ENCODE measurements around the gene PDCD4.

Gene PDCD4

DNA sequence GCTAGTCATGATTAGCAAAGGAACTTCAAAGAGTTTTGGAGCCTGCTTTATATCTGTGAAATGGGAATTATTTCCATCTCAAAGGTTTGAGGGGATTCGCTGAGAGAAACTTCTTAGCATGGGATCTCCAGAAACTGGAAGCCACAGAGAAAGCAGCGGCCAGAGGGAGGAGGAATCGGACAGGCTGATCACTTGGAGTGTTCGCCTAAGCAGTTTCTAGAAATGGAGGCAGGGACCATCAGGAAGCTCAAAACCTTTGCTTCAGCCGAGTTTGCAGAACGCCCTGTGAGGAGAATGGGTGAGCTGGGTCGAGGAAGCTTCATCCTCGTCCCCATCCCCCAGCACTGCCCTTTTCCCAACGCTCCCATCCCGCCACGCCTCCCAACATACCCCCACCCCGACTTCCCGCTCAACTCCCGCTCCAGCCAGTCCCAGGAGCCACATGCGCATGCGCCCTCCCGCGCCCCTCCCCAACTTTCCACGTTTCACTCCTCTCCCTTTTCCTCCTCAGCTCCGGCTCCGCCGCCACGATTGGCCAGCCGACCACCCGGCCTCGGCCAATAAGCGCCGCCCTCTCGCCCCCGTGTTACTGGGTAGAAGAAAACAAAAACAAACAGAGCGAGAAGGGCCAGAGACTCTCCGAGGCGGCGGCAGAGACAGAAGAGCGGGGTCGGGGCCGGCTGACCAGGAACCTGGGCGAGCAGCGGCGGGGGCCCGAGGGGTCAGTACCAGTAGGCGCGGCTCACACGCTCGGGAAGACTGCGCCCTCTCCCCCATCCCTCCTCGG, at the start of gene PDCD4:
Gene PDCD4 (plus strand): TSS at position 631 of the 787 bp plus-strand sequence. CDS start 4,100 bp downstream, outside the sequence.
- DNase-seq, result peak; percentile 84 to 95 (median 89)

- DNase-seq, result no peak
Observed at GRCh38 chr10:110822035-110822711, 49.6 kb upstream of the PDCD4 start.

- no peak for DNase-seq
Observed at GRCh38 chr10:110822712-110823311, 48.9 kb upstream of the PDCD4 start.

- DNase-seq, result no peak
Observed at GRCh38 chr10:110824152-110824441, 47.6 kb upstream of the PDCD4 start.

DNA sequence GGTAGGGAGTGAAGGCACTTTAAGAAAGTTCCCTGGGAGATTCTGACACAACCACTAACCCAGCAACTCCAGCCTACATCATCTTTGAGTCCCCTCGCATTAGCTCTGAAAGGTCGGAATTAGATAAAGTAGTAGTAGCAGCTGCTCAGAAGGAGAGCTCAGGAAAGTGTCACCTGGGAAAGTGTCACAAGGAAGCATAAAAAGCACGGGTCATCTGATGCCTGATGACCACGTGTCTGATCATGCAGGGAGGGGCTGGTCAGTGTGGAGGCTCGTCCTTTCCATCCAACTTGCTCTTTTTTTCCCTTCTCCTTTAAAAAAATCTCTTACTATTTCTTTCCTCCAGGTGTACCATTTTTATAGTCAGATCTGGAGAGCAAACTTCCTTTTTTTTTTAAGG, 47.1 kb upstream of the PDCD4 start:
- no peak for DNase-seq

DNA sequence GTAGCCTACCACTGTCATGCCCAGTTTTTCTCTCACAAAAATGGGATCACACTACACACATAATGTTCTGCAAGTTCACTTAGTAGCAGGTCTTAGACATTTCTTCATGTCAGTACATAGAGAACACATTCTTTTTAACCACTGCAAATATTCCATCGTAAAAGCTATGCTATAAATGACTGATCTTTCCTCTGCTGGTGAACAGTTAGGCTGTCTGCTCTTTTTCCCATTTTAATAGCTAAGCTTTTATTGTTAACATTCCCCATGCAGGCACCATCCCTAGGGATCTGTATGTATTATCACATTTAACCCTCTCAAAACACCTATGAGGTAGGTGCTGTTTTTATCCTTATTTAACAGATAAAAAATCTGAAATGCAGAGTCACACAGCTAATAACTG, 46.2 kb upstream of the PDCD4 start:
- no peak for DNase-seq

DNA sequence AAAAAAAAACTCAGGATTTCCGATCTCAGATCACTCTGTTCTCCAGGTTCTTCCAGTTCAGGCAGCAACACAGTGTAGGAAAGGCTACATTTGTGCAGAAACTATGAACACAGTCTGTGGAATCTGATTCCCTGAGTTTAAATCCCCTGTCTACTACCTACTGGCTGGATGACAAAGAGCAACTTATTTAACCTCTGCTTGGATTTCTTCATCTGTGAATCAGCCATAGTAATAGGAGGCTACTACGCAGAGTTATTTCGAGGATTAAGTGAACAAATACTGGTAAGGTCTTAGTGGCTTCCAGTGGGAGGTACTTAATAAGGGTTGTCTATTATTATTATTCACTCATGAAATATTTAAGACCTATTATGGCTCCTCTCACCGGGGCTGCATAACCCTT, 44.3 kb upstream of the PDCD4 start:
- DNase-seq, result no peak

DNA sequence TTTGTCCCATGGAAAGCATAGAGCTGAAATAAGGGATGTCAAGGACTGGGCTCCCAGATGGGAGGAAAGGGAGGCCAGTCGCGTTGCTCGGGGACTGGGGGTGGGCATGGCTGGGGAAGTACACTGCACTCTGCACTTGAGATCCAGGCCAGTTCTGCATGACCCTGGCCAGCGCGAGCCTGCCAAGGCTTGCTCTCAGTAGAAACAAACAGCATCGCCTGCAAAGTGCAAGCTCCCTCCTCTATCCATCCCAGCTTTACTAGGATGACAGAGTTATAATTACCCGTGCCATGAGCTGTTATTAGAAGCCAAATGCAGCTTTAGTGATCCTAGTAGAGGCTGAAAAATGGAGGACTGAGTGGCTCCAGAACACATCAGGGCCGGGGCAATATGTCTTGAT, 43.9 kb upstream of the PDCD4 start:
- DNase-seq, result no peak

GRCh38 chr10:110828525-110828924, 43.2 kb upstream of the PDCD4 start:
- no peak for DNase-seq

GRCh38 chr10:110829721-110830410, 41.9 kb upstream of the PDCD4 start:
- DNase-seq, result no peak

DNA sequence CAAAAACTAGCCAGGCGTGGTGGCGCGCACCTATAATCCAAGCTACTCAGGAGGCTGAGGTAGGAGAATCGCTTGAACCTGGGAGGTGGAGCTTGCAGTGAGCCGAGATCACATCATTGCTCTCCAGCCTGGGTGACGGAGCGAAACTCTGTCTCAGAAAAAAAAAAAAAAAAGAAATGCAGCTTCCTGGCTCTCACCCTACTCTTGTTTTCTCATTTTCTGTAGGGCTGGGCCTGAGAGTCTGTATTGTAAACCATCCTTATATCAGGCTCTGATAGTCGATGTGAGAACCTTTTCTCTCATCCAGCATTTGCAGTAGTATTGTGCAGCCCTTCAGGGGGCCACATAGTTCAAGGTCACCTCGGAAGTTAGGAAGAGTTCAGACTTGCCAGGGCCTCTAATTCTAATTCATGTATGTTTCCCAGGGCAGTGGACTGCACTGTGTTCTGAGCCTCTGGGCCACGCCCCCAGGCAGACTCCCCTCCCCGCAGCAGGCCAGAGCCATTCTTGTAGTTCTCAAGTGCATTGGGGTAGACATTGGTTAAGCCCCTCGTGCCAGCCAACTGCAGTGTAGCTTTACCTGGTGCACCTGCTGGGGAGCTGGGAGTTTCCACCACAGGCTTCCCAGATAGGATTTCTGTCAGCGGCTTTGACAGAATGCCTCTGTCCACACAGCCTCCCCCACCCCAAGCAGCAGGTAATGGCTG, 38.3 kb upstream of the PDCD4 start:
- peak in 3 of 6 experiments; percentile 6 to 36 (median 35) for DNase-seq

DNA sequence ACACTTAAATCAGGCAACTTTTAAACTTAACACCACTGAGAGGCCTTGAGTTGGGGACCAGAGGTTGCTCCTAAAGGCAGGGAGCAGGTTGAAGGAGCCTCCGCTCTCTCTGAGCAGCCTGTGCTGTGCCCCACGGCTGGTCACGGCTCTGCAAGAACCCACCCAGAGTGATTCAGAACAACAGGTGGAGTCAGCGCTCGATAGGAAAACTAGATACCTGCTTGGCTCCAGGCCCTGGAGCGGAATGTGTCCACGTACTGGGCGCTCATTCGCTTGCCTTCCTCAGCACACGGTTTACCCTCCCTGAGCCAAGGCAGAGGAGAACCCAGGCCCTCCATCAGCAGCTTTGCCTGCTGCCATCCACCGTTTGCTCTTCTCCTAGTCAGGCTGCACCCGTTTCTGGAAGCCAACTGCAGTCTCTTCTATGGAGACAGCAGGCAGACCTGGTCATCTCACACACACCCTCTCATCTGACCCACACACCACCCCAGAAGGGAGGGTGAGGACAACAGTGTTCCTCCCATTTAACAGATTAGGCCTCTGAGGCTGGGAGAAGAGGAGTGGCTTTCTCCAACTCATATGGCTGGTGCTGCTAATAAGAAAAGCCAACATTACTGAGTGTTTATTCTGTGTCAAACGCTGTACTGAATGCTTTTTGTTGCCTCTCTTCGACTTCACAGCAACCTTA, 37.6 kb upstream of the PDCD4 start:
- DNase-seq, result no peak

- DNase-seq, result peak; percentile 24 to 71 (median 51)
Observed at GRCh38 chr10:110834629-110835301, 37.0 kb upstream of the PDCD4 start.

- DNase-seq, result no peak
Observed at GRCh38 chr10:110835841-110836240, 35.9 kb upstream of the PDCD4 start.

GRCh38 chr10:110836706-110837105, 35.0 kb upstream of the PDCD4 start:
- no peak for DNase-seq

GRCh38 chr10:110837418-110838171, 34.1 kb upstream of the PDCD4 start:
- no peak for DNase-seq

- no peak for DNase-seq
Observed at GRCh38 chr10:110840225-110840922, 31.4 kb upstream of the PDCD4 start.

DNA sequence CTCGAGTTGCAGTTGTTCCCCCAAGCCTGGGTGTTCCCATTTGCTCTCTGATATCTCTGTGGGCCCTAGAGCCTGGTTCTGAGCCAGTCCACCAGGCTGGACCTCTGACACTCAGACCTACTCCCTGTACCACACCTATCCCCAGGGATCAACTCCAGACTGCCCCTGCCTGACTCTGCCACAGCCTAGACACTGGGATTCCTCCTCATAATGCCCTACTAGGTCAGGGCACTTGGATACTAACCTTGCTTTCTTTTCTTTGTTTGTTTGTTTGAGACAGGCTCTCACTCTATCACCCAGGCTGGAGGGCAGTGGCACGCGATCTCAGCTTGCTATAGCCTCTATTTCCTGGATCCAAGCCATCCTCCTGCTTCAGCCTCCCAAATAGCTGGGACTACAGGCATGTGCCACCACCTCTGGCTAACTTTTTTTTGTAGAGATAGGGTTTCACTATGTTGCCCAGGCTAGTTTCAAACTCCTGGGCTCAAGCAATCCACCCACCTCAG, 30.8 kb upstream of the PDCD4 start:
- DNase-seq, result no peak

DNA sequence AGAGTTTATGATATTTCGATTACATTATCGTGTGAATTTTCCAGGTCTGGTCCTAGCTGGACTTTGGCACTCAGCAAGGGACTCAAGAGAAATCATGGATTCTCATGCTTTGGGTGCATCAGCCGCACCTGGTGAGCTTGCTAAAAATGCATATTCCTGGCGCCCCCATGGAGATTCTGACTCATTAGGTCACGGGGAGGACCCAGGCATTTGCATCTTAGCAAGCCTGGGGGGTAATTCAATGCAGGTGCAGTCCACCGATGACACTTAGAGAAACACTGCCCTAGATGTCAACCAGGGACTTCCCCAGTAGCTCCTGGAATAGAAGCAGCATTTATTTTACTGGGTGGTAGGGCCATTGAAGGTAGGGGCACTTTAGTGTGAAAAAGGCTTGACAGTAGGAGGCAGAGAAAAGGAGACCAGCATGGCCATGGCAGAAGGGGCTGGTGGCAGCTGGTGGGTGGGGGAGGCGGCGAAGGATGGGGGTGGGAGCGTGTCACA, 29.9 kb upstream of the PDCD4 start:
- DNase-seq, result no peak

Measured in stimulated activated naive CD4-positive, alpha-beta T cell (primary cell).